A549 (cell line): ENCODE measurements around the gene PILRA. TPM values are rescaled to one million over a fixed set of nuclear protein-coding genes. Genes with fewer than 3 reads are reported as not detected.
"Not testable (repeated sequence)": the region's sequence is repeated elsewhere in the genome, so short reads cannot be mapped to it uniquely, and the experiment has no call there.

Source experiments
- ATAC-seq, 2 experiments: fragments of 200-7000 bp in 1 of 2; fragments of >200 bp in 1 of 2; cut with Nextera tagmentation in 1 of 2; cut with Tn5 transposase in 1 of 2; 3 replicates each; pipeline versions ENCODE4 v1.8.0 to v1.9.1; 2018 to 2020; ENCODE audit warnings: mild to moderate bottlenecking in 1 of 2, moderate library complexity in 1 of 2
- CTCF ChIA-PET: fragments of 300-600 bp; sonication (Branson Sonifier 250); formaldehyde crosslinking; extraction: SDS; loops from one replicate; lab custom pipeline; 2021; ENCODE audit warnings: antibody characterized with exemption, inconsistent platforms; lab: Yijun Ruan, JAX
- POLR2A ChIA-PET: fragments of 350-600 bp; formaldehyde crosslinking; extraction: SDS; loops from one replicate; lab custom pipeline; 2021; ENCODE audit warnings: antibody characterized with exemption, inconsistent platforms; lab: Yijun Ruan, JAX
- DNase-seq, 2 experiments: peaks; one replicate each; pipeline versions ENCODE4 v3.0.0 to v3.0.0-alpha.2; 2011 to 2016; ENCODE audit warnings: low read depth in 1 of 2, low spot score in 1 of 2
- FAIRE-seq: peaks from 2 replicates; lab custom pipeline; 2011; peaks lifted over from hg19 to GRCh38; lab: Jason Lieb, UNC
- H3K27ac ChIP-seq, 2 experiments: fragments of >200 bp; sonication (Bioruptor Twin); formaldehyde crosslinking; 3 replicates each; pipeline ENCODE4 v1.5.1; 2016 to 2017
- H3K4me1 ChIP-seq: fragments of >200 bp; sonication (Bioruptor Twin); formaldehyde crosslinking; 3 replicates; pipeline ENCODE4 v1.6.1; 2016
- H3K4me2 ChIP-seq: fragments of >200 bp; sonication (Bioruptor Twin); formaldehyde crosslinking; 3 replicates; pipeline ENCODE4 v1.6.1; 2016
- H3K4me3 ChIP-seq: fragments of >200 bp; sonication (Bioruptor Twin); formaldehyde crosslinking; 3 replicates; pipeline ENCODE4 v1.5.1; 2016
- H3K9me3 ChIP-seq: fragments of >200 bp; sonication (Bioruptor Twin); formaldehyde crosslinking; 3 replicates; pipeline ENCODE4 v1.6.1; 2016
- BHLHE40 ChIP-seq: IDR thresholded peaks from 2 replicates; pipeline ENCODE4 v1.6.1; 2012; ENCODE audit warnings: low read depth, low read length, inconsistent platforms
- EHMT2 ChIP-seq: fragments of 200-600 bp; sonication (generic); IDR thresholded peaks from 2 replicates; pipeline ENCODE4 v1.6.1; 2016; ENCODE audit warnings: antibody characterized with exemption, low read depth, mild to moderate bottlenecking, moderate library complexity
- FOSL2 ChIP-seq, 2 experiments: fragments of 450-650 bp in 1 of 2; fragments of >200 bp in 1 of 2; sonication (Bioruptor Twin) in 1 of 2; formaldehyde crosslinking; IDR thresholded peaks; 2 replicates each; pipeline versions ENCODE4 v1.5.0 to v1.6.1; 2016 to 2020; ENCODE audit warnings: mild to moderate bottlenecking in 1 of 2, moderate library complexity in 1 of 2
- GATA3 ChIP-seq: IDR thresholded peaks from 2 replicates; pipeline ENCODE4 v1.6.1; 2012; ENCODE audit warnings: borderline replicate concordance
- MAX ChIP-seq: IDR thresholded peaks from 2 replicates; pipeline ENCODE4 v1.6.1; 2012
- MAZ ChIP-seq: fragments of 150-350 bp; IDR thresholded peaks from 2 replicates; pipeline ENCODE4 v1.6.1; 2014; ENCODE audit warnings: antibody characterized with exemption, low read depth, low read length, borderline replicate concordance
- RAD21 ChIP-seq, 2 experiments: fragments of >200 bp in 1 of 2; sonication (Bioruptor Twin) in 1 of 2; formaldehyde crosslinking in 1 of 2; IDR thresholded peaks in 1 of 2; conservative IDR thresholded peaks in 1 of 2; 2 replicates in 1 of 2; 3 replicates in 1 of 2; pipeline ENCODE4 v1.6.1; 2012 to 2018; ENCODE audit warnings: inconsistent platforms in 1 of 2
- ZFP36 ChIP-seq: fragments of 450-650 bp; IDR thresholded peaks from 2 replicates; pipeline ENCODE4 v1.6.1; 2014; ENCODE audit warnings: borderline replicate concordance; ENCODE audit not compliant: partially characterized antibody
- WGBS: methylation state at CpG from one replicate; pipeline ENCODE4 v1.1.6; 2017; ENCODE audit errors: missing lambda C conversion rate; 5-methylcytosine and 5-hydroxymethylcytosine counted together
- polyA plus RNA-seq, 4 experiments: library from polyadenylated mRNA; depleted of rRNA in 3 of 4; stranded (reverse); fragments of >200 nt; fragmentation: RNase III in 1 of 4; extraction: RNeasy Plus Mini Kit Qiagen cat#74134 plus additional on column Dnase treatment in 1 of 4; gene quantifications; 2 replicates in 3 of 4; 3 replicates in 1 of 4; pipeline ENCODE4 v1.2.3, GENCODE V29; 2011 to 2017
- TF ChIP-seq, protein P1 (sequence below): fragments of 450-650 bp; IDR thresholded peaks from 2 replicates; pipeline ENCODE4 v1.6.1; 2014; ENCODE audit warnings: antibody characterized with exemption
- TF ChIP-seq, protein P2 (sequence below): fragments of >200 bp; sonication (Bioruptor Twin); formaldehyde crosslinking; IDR thresholded peaks from 3 replicates; pipeline ENCODE4 v1.5.1; 2016

PILRA gene
- polyA plus RNA-seq, 2 of the 4 experiments (the other 2 are of a cell fraction): 3.3 to 3.4 TPM

DNA sequence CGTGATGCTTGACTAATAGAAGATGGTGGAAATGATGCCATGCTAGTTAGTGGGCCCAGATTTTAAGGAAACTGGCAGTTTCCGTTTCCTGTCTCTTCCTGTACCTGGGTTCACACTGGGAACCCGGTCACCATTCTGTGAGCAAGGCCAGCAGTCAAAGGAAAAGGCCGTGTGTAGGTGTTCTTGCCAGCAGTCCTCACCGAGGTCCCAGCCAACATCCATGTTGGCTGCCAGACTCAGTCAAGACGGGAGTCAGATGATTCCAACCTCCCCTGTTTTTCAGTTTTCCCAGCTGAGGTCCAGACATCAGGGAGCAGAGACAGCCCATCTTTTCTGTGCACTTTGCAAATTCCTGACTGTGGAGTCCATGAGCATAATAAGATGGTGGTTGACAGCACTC lies 30.5 kb upstream of the PILRA start (continued):
- TF ChIP-seq MAZ: no peak
- no peak for TF ChIP-seq EHMT2
- no peak for TF ChIP-seq MAX
- TF ChIP-seq BHLHE40: no peak
- no peak for TF ChIP-seq ZFP36
- no peak for TF ChIP-seq GATA3

GRCh38 chr7:100344124-100344559 lies 29.1 kb upstream of the PILRA start:
- DNase-seq, H3K27ac ChIP-seq, POLR2A ChIA-PET, H3K4me2 ChIP-seq, FAIRE-seq, H3K9me3 ChIP-seq, H3K4me3 ChIP-seq: not testable (repeated sequence)
- peaks cover 18% of the 10 kb centered on the region for H3K4me1 ChIP-seq
- peak in 1 of 2 experiments; percentile 59; a peak in 4 of 6 replicates for ATAC-seq
- WGBS: 61% methylated on average over 3 of the region's 4 CpGs
- CTCF ChIA-PET: interaction anchor here (0.5 to 1.9 kb wide), 12 partner anchors 10 to 211 kb away, joined by 3 to 7 read pairs (median 4); no protein-coding TSS in a partner anchor

DNA sequence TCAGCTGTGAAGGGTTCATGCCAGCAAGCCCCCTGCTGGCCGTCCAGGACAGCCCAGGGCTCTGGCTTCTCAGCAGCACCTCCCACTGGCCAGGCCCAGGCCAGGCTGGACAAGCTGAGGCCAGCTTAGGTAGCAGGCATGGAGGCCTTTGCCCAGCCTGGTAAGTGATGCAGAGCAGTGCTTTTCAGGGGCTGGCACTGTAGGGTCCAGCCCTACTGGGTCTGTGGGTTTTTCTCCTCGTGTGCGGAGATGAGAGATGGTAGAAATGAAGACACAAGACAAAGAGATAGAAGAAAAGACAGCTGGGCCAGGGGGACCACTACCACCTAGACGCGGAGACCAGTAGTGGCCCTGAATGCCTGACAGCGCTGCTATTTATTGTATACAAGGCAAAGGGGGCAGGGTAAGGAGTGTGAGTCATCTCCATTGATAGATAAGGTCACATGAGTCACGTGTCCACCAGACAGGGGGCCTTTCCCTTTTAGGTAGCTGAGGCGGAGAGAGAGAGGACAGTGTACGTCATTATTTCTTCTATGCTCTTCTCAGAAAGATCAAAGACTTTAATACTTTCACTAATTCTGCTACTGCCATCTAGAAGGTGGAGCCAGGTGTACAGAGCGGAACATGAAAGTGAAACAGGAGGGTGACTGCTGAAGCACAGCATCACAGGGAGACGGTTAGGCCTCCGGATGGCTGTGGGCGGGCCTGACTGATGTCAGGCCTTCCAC lies 28.6 kb upstream of the PILRA start:
- POLR2A ChIA-PET; FAIRE-seq; H3K4me3 ChIP-seq; H3K9me3 ChIP-seq; TF ChIP-seq FOSL2 (IDR thresholded peaks at IDR 0.05): not testable (repeated sequence)
- TF ChIP-seq, protein P1, sequence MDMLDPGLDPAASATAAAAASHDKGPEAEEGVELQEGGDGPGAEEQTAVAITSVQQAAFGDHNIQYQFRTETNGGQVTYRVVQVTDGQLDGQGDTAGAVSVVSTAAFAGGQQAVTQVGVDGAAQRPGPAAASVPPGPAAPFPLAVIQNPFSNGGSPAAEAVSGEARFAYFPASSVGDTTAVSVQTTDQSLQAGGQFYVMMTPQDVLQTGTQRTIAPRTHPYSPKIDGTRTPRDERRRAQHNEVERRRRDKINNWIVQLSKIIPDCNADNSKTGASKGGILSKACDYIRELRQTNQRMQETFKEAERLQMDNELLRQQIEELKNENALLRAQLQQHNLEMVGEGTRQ: peak; percentile 81
- peak; percentile 87 for TF ChIP-seq FOSL2 (CRISPR knock-in tag; IDR thresholded peaks at IDR 0.05)
- TF ChIP-seq, protein P2, sequence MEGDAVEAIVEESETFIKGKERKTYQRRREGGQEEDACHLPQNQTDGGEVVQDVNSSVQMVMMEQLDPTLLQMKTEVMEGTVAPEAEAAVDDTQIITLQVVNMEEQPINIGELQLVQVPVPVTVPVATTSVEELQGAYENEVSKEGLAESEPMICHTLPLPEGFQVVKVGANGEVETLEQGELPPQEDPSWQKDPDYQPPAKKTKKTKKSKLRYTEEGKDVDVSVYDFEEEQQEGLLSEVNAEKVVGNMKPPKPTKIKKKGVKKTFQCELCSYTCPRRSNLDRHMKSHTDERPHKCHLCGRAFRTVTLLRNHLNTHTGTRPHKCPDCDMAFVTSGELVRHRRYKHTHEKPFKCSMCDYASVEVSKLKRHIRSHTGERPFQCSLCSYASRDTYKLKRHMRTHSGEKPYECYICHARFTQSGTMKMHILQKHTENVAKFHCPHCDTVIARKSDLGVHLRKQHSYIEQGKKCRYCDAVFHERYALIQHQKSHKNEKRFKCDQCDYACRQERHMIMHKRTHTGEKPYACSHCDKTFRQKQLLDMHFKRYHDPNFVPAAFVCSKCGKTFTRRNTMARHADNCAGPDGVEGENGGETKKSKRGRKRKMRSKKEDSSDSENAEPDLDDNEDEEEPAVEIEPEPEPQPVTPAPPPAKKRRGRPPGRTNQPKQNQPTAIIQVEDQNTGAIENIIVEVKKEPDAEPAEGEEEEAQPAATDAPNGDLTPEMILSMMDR: peak; percentile 71
- 57% methylated on average over 10 of the region's 13 CpGs for WGBS
- peak overlapping the region; percentile 34 for H3K4me2 ChIP-seq
- H3K27ac ChIP-seq: peak overlapping the region in 1 of 2 experiments; percentile 50; a peak in 2 of 6 replicates
- ATAC-seq (peak; percentile 99), DNase-seq (peak in 1 of 2 experiments; percentile 74)
- CTCF ChIA-PET: interaction anchor here (0.5 to 1.9 kb wide), 14 partner anchors 9 to 212 kb away, joined by 3 to 7 read pairs (median 4); no protein-coding TSS in a partner anchor
- H3K4me1 ChIP-seq: peaks cover 18% of the 10 kb centered on the region

- FAIRE-seq, H3K9me3 ChIP-seq, POLR2A ChIA-PET, H3K4me3 ChIP-seq, H3K27ac ChIP-seq: not testable (repeated sequence)
- Histone ChIP-seq H3K4me2 (peak overlapping the region; percentile 34; the same call in 1 of the 3 replicates), H3K4me1 (peaks cover 18% of the 10 kb centered on the region)
- ATAC-seq: peak; percentile 63 to 77; a peak in 5 of 6 replicates
- TF ChIP-seq, protein P2: peak; percentile 37; the same call in 2 of the 3 replicates
- peak in 1 of 2 experiments; percentile 49; a peak in 3 of 5 replicates for TF ChIP-seq RAD21 (conservative IDR thresholded peaks at IDR 0.05 in 1 of 2, IDR thresholded peaks at IDR 0.05 in 1 of 2)
- CTCF ChIA-PET: interaction anchor here (0.9 to 1.9 kb wide), 9 partner anchors 9 to 212 kb away, joined by 3 to 6 read pairs (median 4); no protein-coding TSS in a partner anchor
- 0% methylated on average over 2 of the region's 5 CpGs for WGBS
- peak in 1 of 2 experiments; percentile 61 for DNase-seq
Observed at GRCh38 chr7:100345288-100345672, 28.0 kb upstream of the PILRA start.
